Activated CD4-positive, alpha-beta memory T cell treated with anti-CD3 and anti-CD28 coated beads, Interleukin-2, amount 10 ng/mL, durations not matched to agents 7 days and 5 days (primary cell): ENCODE data around the gene EIF1. TPM values are rescaled to one million over a fixed set of nuclear protein-coding genes. Genes with fewer than 3 reads are reported as not detected.

Experiments used
- CTCF ChIA-PET: fragments of 350-600 bp; sonication (Branson Sonifier 250); formaldehyde crosslinking; loops from one replicate; lab custom pipeline; 2021; ENCODE audit warnings: antibody characterized with exemption, inconsistent platforms; lab: Charles Lee
- POLR2A ChIA-PET: fragments of 350-600 bp; sonication (Branson Sonifier 250); formaldehyde crosslinking; loops from one replicate; lab custom pipeline; 2021; ENCODE audit warnings: antibody characterized with exemption; lab: Charles Lee
- DNase-seq: peaks from one replicate; pipeline ENCODE4 v3.0.0-alpha.2; 2020
- H3K27ac Mint-ChIP-seq: one replicate; pipeline ENCODE4 v1.8.0; 2021; ENCODE audit warnings: mild to moderate bottlenecking, mixed read lengths
- H3K27me3 Mint-ChIP-seq: one replicate; pipeline ENCODE4 v1.8.0; 2021; ENCODE audit warnings: mixed read lengths
- H3K36me3 Mint-ChIP-seq: one replicate; pipeline ENCODE4 v1.8.0; 2021; ENCODE audit warnings: low read depth, mixed read lengths
- H3K4me1 Mint-ChIP-seq: one replicate; pipeline ENCODE4 v1.8.0; 2021; ENCODE audit warnings: mixed read lengths
- H3K4me3 Mint-ChIP-seq: one replicate; pipeline ENCODE4 v1.8.0; 2021; ENCODE audit warnings: mild to moderate bottlenecking, mixed read lengths
- H3K9me3 Mint-ChIP-seq: one replicate; pipeline ENCODE4 v1.8.0; 2021; ENCODE audit warnings: mixed read lengths
- total RNA-seq, 2 experiments: library from RNA; stranded (reverse); gene quantifications; one replicate each; pipeline ENCODE4 v1.2.3, GENCODE V29; 2021

Gene EIF1
- total RNA-seq, 2 experiments from 2014 or later, result 933 to 950 TPM

GRCh38 chr17:41650794-41651624 lies 37.7 kb upstream of the EIF1 start:
- Mint-ChIP-seq H3K27me3 (peaks cover under 1% of the 10 kb centered on the region), H3K4me3 (no peak overlapping the region), H3K27ac (no peak overlapping the region), H3K9me3 (no peaks in the 10 kb centered on the region), H3K36me3 (no peaks in the 10 kb centered on the region), H3K4me1 (peaks cover 11% of the 10 kb centered on the region)
- ChIA-PET POLR2A (interaction anchor here (0.9 to 1.4 kb wide), 2 partner anchors 12 to 14 kb away, joined by 5 to 7 read pairs; no protein-coding TSS in a partner anchor), CTCF (interaction anchor here (0.9 to 11.7 kb wide), 5 partner anchors 11 to 102 kb away, joined by 3 to 330 read pairs (median 3); no protein-coding TSS in a partner anchor)
- DNase-seq, result no peak

- Mint-ChIP-seq H3K4me3 (peak overlapping the region; percentile 1), H3K27me3 (peaks cover 2% of the 10 kb centered on the region), H3K9me3 (no peaks in the 10 kb centered on the region), H3K36me3 (no peaks in the 10 kb centered on the region), H3K27ac (no peak overlapping the region), H3K4me1 (peaks cover 11% of the 10 kb centered on the region)
- DNase-seq, result no peak
- ChIA-PET POLR2A (interaction anchor here (2.0 kb wide), 1 partner anchor 38 kb away, joined by 6 read pairs; no protein-coding TSS in a partner anchor), CTCF (interaction anchor here (1.1 to 11.7 kb wide), 2 partner anchors 12 to 102 kb away, joined by 3 to 330 read pairs; no protein-coding TSS in a partner anchor)
Observed at GRCh38 chr17:41651625-41652460, 36.8 kb upstream of the EIF1 start.

DNA sequence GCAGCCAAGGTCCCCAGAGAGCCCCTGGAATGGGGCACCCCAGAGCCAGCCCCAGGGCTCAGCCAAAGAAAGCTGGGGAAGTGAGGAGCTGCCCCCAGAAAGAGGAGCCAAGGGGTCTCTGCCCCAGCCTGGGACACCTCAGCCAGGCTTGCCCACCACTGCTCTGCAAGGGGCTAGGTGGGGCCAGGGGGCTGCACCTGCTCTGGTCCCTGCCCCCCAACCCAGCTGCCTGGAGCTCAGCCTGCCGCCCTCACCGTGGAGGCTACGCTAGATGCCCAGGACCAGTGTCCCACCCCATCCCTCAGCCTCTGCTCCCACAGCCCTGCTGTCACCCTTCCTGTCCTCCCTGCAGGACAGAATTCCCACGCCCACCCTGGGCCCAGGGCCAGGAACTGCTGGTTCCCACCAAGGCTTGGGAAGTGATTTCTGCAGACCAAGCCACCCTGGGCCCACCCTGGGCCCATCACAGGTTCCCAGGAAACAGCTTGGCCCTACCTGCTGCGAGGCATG lies 36.2 kb upstream of the EIF1 start:
- Mint-ChIP-seq H3K27ac (no peak overlapping the region), H3K4me3 (no peak overlapping the region), H3K36me3 (no peaks in the 10 kb centered on the region), H3K4me1 (peaks cover 11% of the 10 kb centered on the region), H3K27me3 (peaks cover 2% of the 10 kb centered on the region), H3K9me3 (no peaks in the 10 kb centered on the region)
- DNase-seq, result no peak
- ChIA-PET POLR2A (interaction anchor here (2.0 kb wide), 1 partner anchor 37 kb away, joined by 6 read pairs; no protein-coding TSS in a partner anchor), CTCF (interaction anchor here (11.7 kb wide), 1 partner anchor 12 kb away, joined by 330 read pairs; no protein-coding TSS in a partner anchor)

DNA sequence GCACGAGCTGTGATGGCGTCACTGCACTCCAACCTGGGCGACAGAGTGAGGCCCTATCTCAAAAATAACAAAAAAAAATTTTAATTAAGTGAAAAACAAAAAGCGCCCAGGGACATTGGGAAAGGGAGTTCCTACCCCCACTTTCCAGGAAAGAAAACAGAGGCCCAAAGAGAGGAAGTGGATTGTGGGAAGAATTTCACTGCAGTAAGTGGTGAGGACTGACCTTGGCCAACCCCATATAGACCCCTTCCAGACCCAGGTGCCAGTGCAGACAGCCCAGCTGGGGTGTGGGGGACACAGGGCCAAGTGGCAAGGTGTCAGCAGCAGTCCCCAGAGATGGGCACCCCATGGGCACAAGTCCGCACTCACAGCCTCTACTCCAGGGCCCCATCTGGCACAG lies 35.3 kb upstream of the EIF1 start:
- no peaks in the 10 kb centered on the region for H3K36me3 Mint-ChIP-seq
- no peak for DNase-seq
- H3K4me3 Mint-ChIP-seq, result no peak overlapping the region
- peaks cover 4% of the 10 kb centered on the region for H3K4me1 Mint-ChIP-seq
- H3K27ac Mint-ChIP-seq, result no peak overlapping the region
- POLR2A ChIA-PET, result interaction anchor here (1.5 to 2.0 kb wide), 2 partner anchors 12 to 36 kb away, joined by 6 read pairs; no protein-coding TSS in a partner anchor
- CTCF ChIA-PET, result interaction anchor here (11.7 kb wide), 1 partner anchor 11 kb away, joined by 330 read pairs; no protein-coding TSS in a partner anchor
- no peaks in the 10 kb centered on the region for H3K9me3 Mint-ChIP-seq
- peaks cover 2% of the 10 kb centered on the region for H3K27me3 Mint-ChIP-seq

GRCh38 chr17:41653892-41654677 lies 34.6 kb upstream of the EIF1 start:
- CTCF ChIA-PET, result interaction anchor here (11.7 kb wide), 1 partner anchor 10 kb away, joined by 330 read pairs; no protein-coding TSS in a partner anchor
- no peak overlapping the region for H3K4me3 Mint-ChIP-seq
- H3K36me3 Mint-ChIP-seq, result no peaks in the 10 kb centered on the region
- H3K27me3 Mint-ChIP-seq, result peaks cover 2% of the 10 kb centered on the region
- no peak overlapping the region for H3K27ac Mint-ChIP-seq
- POLR2A ChIA-PET, result interaction anchor here (1.5 to 2.0 kb wide), 2 partner anchors 12 to 35 kb away, joined by 6 read pairs; no protein-coding TSS in a partner anchor
- no peak for DNase-seq
- no peaks in the 10 kb centered on the region for H3K9me3 Mint-ChIP-seq
- H3K4me1 Mint-ChIP-seq, result no peaks in the 10 kb centered on the region

DNA sequence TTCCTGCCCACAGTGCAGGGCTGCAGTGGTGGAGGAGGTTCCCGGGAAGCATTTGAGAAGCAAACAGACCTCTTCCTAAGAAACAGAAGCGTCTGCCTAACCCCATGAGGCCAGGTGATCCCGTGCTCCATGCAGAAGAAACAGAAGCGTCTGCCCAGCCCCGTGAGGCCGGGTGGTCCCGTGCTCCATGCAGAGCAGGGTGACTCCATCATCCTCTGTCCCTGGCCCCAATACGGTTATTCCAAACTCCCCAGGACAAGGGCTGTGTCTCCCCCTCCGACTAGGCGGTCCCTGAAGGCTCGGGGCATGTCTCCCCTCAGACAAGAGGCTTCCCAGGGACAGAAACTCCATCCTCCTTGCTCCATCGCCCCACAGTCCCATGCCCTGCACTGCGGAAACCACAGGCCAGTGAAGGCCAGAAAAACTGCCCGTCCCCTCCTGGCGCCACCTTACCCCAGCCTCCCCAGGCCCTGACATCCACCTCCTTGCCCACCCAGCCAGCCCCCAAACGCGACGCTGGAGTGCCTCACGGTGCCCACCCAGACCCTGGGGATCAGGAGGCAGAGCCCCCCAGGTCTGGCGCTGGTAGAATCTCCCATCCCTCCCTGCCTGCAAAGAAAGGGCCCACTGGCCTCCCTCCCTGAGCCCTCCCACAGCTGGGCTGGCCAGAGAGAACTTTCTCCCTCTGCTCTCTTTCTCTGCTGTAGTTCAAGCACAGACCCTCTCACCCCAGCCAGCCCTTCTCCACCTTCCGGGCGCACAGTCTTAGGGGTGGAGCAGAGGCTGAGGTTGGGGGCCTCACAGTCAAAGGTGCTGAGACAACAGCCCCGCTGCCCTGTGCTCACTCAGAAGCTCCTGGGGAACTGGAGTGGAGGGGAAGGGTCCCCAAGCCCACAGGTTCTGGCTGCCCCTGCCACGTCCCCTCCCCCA lies 33.7 kb upstream of the EIF1 start:
- POLR2A ChIA-PET, result no interaction called here
- Mint-ChIP-seq H3K4me3 (no peak overlapping the region), H3K9me3 (no peaks in the 10 kb centered on the region), H3K27ac (no peak overlapping the region), H3K27me3 (peaks cover 2% of the 10 kb centered on the region), H3K4me1 (no peaks in the 10 kb centered on the region), H3K36me3 (no peaks in the 10 kb centered on the region)
- CTCF ChIA-PET, result interaction anchor here (11.7 kb wide), 1 partner anchor 9 kb away, joined by 330 read pairs; no protein-coding TSS in a partner anchor
- no peak for DNase-seq

GRCh38 chr17:41655611-41656111 lies 33.0 kb upstream of the EIF1 start:
- ChIA-PET POLR2A (no interaction called here), CTCF (no interaction called here)
- H3K27ac Mint-ChIP-seq, result no peak overlapping the region
- H3K4me3 Mint-ChIP-seq, result no peak overlapping the region
- H3K36me3 Mint-ChIP-seq, result no peaks in the 10 kb centered on the region
- DNase-seq, result no peak
- H3K4me1 Mint-ChIP-seq, result no peaks in the 10 kb centered on the region
- no peaks in the 10 kb centered on the region for H3K9me3 Mint-ChIP-seq
- H3K27me3 Mint-ChIP-seq, result peaks cover 2% of the 10 kb centered on the region

DNA sequence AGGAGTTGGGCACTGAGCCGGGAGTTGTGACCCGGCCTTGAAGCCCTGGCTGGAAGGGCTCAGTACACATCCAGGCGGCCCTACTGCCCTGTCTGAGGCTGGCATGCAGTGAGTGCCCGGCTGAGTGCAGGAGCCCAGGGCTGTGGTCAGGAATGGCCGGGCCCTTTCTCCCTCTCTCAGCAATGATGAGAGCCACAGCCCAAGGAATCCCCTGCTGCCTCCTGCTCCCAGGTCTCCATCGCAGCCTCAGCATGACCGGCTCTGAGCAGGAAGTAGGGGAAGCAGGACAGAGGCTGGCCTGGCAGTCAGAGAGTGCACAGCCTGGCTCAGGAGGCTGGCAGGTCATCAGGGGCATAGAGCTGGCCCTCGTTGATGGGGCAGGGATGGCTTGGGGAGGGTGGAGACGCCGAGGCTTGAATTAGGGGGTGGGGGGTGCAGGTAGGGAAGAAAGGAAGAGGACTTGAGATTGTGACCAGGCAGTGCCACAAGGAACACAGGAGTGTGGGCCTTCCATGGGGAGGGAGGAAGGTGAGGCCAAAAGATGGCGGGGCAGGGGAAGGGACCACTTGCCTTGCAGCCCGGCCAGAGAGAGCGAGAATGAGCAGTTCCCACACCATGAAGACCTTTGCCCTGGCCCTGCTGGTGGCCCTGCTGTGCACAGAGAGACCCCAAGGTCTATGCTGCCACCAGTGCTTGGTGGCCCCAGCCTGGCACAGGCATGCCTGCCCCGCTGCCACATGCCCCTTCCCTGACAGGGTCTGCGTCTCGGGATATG lies 32.2 kb upstream of the EIF1 start:
- peaks cover 2% of the 10 kb centered on the region for H3K27me3 Mint-ChIP-seq
- H3K4me3 Mint-ChIP-seq, result no peak overlapping the region
- no peak for DNase-seq
- CTCF ChIA-PET, result interaction anchor here (2.3 kb wide), 1 partner anchor 8 kb away, joined by 14 read pairs; no protein-coding TSS in a partner anchor
- POLR2A ChIA-PET, result no interaction called here
- H3K36me3 Mint-ChIP-seq, result no peaks in the 10 kb centered on the region
- no peak overlapping the region for H3K27ac Mint-ChIP-seq
- H3K9me3 Mint-ChIP-seq, result no peaks in the 10 kb centered on the region
- no peaks in the 10 kb centered on the region for H3K4me1 Mint-ChIP-seq

DNA sequence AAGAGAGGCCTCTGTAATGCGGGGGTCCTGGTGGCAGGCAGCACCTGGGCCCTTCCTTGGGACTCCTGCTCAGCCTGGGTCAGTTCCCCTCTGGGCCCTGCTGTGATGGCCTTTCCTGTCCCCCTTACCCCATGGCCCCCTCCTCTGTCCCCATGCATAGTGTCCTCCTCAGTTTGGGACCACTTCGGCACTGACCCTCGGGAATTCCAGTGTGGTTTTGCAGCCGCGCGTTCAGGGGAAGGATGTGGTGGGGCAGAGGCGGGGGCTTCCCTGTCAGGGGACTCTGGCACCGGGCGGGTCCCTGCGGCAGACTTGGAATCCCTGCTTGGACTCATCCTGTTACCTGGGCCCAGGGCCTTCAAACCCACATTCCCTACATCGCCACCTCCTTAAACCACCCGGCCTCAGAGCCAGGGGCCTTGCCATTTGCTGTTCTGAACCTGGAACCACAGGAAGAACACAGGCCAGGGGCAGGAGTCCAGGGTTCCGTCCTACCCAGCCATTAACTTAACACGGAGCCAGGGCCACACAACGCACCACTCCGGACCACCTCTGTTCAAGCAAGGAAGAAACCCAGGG lies 31.4 kb upstream of the EIF1 start:
- ChIA-PET CTCF (interaction anchor here (2.3 kb wide), 1 partner anchor 9 kb away, joined by 14 read pairs; no protein-coding TSS in a partner anchor), POLR2A (no interaction called here)
- no peak overlapping the region for H3K27ac Mint-ChIP-seq
- no peaks in the 10 kb centered on the region for H3K9me3 Mint-ChIP-seq
- H3K4me1 Mint-ChIP-seq, result no peaks in the 10 kb centered on the region
- DNase-seq, result no peak
- H3K36me3 Mint-ChIP-seq, result no peaks in the 10 kb centered on the region
- H3K4me3 Mint-ChIP-seq, result no peak overlapping the region
- H3K27me3 Mint-ChIP-seq, result peaks cover 2% of the 10 kb centered on the region

GRCh38 chr17:41657936-41658335 lies 30.7 kb upstream of the EIF1 start:
- CTCF ChIA-PET, result interaction anchor here (0.7 to 2.3 kb wide), 2 partner anchors 9 to 10 kb away, joined by 3 to 14 read pairs; no protein-coding TSS in a partner anchor
- Mint-ChIP-seq H3K4me3 (no peak overlapping the region), H3K9me3 (no peaks in the 10 kb centered on the region), H3K27ac (no peak overlapping the region), H3K4me1 (no peaks in the 10 kb centered on the region), H3K36me3 (no peaks in the 10 kb centered on the region), H3K27me3 (peaks cover 2% of the 10 kb centered on the region)
- POLR2A ChIA-PET, result interaction anchor here (0.7 kb wide), 1 partner anchor 30 kb away, joined by 3 read pairs; no protein-coding TSS in a partner anchor
- no peak for DNase-seq
